GM19043 (cell line): Measurements from ENCODE around the gene PCDH9.
A peak's percentile ranks its signal among the peaks of the same experiment; 100 is the strongest.

Experiments used
- ATAC-seq: cut with Tn5 transposase; IDR thresholded peaks from one replicate; pipeline ENCODE4 v1.9.1; 2021; ENCODE audit warnings: low read depth; ENCODE audit not compliant: unreplicated experiment

PCDH9 gene

DNA sequence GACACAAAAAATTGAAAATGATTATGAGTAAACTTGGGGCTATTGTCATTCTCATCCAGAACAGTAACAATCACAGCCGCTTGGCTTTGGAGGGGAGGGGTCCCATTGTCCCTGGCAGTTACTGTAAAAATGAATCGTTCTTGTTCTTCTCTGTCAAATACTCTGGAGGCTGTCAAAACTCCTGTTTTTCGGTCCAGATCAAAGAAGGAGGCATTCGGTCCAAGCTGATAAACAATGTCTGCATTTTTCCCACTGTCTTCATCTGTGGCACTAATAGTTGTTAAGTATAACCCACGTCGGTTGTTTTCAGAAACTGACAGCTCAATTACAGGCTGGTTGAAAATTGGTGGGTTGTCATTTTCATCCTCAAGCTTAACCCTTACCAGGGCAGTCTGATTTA lies 3.4 kb downstream of the PCDH9 start:
- no peak for ATAC-seq

DNA sequence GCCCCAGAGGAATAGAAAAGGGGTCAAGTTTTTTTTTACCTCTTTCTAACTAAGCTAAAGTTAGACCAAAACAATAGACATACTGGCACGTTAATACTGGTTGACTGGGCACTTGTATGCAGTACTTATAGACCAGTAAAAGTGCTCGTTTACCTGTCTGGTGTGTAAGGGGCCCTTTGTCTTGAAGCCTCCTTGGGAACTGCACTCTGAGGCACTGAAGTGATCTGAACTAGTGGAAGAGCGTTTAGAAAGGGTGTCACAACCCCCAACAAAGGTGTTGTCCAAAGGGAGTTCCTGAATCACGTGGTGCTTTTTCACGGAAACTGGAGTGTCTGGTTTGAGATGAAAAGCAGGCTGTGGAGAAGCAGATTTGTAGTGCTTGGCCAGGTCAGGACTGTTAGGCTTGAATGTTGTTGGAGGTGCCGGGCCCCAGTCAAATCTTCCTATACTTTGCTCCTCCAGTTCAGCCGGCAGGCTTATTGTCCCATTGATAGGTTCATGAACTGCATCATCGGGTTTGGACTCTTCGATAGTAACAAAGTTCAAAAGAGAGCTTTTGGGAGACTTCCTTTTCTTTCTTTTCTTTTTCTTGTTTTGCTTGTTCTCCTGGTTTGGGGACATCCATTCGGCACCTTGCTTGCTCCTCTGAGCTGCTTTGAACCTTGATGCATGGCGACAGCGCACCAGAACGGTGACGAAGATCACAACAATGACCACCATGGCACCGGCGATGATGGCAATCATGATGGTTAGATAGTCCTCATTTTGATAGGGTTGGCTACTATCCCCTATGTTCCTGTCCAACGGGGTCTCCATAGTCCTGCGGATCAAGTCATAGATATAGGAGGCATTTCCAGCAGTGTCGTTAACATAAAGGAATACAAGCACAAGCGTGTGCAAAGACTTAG lies 4.6 kb downstream of the PCDH9 start:
- ATAC-seq: no peak

DNA sequence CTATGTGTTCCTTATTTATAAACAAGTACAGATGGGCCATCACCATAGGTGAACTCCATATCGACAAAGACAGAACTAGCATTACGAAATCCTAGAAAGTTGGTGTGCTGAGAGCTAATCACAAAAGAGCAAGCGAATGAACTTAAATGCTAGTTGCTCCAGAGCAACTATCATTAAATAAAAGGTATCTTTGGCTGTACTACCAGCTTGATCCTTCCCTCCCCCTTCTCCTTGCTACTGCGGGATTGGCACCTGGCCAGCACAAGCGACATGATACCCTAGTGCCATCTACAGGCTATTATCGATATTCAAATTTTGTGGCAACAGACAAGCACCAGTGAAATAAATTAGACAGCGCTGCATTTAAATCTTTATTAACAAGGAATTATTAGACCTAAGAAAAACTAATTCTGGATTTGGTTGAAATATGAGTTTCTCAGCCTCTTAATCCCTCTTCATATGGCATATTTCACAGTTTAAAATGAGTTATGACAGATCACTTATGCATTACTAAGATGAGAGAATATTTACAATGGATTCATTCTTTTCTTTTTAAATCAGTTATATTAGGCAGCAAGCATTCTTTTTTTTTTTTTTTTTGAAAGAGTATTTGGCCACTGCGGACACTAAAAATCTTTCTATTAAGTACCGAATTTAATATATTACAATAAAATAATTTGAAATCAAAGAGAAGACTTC lies 5.8 kb downstream of the PCDH9 start:
- peak; percentile 73 for ATAC-seq

DNA sequence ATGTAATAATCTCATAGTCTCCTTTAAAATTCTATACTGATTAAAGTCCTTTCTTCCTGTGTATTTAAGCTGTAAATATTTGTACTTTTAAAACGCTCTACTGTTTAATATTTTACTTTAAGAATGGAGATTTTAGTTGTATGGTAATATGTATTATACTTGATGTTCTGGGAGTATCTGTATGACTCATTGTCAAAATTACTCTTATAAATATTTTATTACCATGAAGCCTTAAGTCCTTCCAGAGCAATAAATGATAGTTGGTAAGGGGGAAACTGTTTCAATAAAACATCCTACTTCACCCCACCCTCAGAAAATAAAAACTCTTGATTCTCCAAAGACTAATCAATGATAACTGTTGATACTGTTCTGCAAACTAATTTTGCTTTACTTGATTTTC lies 6.4 kb downstream of the PCDH9 start:
- ATAC-seq: no peak

DNA sequence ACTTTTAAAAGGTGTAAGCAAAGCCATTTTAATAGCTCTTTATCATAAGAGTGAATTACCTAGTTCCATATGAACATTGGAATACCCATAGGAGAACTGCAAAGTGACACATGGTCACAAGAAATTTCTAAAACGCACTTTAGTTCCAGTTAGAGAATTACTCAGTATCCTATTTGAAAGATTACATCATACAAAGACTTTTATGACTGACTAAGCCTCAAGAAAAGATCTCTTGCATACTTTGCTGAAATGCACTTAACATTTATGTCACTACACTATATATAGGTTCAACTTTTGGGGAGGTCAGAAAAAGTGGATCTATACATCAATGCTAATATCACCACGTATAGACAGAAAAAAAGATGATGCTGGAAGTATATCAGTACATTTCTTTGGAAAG lies 7.1 kb downstream of the PCDH9 start:
- no peak for ATAC-seq

DNA sequence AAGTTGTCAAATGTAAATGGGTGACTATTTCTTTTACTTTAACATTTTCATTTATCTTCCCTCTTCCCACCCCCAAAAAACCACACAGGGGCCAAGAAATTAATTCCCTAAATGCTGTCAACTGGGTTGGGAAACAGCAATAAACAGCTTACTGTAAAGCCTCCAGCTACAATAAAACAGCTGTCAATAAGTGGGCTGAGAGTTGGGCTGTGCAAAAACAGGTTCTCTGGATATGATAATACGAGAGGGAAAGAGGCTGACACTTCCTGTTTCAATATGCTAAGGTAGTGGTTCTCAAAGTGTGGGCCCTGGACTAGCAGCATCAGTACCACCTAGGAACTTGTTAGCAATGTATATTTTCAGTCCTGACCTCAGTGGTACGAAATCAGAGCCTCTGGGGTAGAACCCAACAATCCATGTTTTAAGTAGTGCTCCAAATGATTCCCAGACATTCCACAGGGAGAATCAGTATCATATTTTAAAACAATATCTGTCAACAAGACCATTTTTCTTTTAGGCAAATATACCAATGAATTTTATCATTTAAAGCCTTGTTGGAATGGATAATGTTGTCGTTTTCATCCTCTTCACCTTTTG lies 8.4 kb downstream of the PCDH9 start:
- ATAC-seq: no peak

DNA sequence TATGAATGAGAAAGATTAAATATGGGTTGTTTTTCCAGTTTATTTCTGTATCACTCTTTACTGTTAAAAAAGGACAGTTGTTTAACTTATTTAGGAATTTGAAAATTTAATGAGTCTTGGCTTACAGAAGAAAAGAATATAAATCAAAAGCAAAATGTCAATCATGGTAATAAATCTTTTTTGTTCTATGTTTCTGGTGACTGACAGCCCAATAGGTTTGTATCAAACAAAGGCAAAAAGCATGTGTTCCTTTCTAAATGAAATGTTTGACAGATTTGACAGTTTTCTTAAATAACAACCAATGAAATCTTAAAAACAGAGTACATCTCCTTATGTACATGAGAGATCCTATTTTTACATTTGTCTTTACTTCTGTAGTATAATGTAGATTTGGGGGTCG lies 11.0 kb downstream of the PCDH9 start:
- no peak for ATAC-seq

DNA sequence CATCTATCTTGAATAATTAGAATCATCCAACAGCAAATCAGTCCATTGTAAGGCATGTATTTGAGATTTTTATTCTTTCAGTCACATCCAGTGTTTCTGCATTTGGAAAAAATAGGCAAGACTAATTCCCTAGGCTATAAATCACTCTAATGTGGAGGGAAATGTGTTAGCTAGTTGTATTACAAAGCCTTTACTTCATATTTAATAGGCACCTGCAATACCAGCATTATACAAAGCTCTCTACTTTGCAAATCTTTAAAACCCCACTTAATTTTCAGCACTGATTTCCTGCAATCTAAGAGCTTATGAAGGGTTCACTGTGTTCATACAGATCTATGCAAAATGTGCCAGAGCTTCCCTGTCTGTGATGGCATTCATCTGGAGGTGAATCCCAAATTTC lies 12.3 kb downstream of the PCDH9 start:
- ATAC-seq: no peak

DNA sequence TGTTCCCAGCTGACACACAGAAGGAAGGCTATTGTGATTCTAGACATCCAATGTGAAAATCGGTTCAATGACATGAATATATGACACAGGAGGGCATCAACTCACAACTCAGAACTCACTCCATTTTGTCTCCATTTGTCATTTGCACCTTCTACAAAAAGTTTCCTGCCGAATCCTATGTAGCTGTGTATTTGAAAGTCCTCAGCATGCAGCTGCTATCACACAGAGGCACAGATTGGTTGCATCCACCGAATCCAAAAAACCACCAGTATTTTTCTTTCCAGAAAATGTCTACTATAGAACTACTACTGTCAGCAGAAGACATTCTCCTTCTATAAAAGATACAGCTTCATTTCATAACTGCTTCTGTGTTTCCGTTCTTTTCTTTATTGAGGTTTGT lies 13.3 kb downstream of the PCDH9 start:
- ATAC-seq: no peak

DNA sequence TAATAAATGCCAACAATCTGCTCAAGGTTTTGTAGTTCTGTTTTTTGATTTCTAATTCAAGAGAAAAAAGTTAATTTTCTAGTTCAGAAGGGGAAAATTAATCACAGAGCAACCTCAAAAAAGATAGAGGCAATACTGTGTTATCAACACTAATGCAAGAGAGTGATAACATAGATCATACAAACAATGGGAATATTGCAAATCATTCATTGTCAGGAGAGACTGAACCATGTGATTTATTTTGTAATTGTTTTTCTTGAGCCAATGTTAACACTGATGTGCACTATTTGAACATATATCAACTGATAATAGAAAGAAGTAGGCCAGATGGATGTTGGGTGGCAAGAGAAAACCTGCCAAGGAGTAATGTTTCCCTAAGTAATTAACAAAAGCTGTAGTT lies 19.9 kb downstream of the PCDH9 start:
- ATAC-seq: no peak

DNA sequence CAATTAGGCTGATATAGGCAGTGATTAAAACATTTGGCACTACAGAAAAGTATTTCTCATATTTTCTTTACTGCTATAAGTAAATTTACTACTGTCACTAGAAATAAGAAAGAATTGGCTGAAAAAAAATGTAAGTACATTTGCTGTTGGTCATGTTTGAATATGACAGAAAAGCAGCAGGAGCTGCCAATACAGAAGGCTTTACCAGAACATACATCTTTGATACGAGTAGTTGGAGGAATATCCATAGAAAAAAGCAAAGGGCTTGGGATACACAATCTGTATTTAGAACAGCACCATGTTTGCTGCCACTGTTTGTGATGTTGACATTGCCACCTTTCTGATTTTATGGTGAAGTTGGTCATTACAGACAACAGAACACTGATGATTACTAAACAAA lies 21.6 kb downstream of the PCDH9 start:
- no peak for ATAC-seq

DNA sequence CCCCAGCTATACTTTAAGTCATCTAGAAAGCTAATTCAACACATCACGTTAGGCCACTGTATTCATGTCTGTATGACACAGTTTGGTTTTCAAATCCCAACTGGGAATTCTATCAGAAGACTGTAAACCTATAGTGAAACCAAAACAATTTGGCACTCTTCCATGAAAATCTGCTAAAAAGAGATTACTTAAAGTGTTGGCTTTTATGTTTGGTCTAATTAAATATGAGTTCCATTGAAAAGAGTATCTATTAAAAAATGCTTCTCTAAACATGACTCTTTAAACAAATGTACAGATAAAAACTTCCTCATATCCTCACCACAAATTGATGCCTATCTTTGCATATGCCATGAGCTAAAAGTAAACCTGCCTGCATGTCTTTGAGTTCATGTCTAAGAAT lies 25.4 kb downstream of the PCDH9 start:
- no peak for ATAC-seq

DNA sequence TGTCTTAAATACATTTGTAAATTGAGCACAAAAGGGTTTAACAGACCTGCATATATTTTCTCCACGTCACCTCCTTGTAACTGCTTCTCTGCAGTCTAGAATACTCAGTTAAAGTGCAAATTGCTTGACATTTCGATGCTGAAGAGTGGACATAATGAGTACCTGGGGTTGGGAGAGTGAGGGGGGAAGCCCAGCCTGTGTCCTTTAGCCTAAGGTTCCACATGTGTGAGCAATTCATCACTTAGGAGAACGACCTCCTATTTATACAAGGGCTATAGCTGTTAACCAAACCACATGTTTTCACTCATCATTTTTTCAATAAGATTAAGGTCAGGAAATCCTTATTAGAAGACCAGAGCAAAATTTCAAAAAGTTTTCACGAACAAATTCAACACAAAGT lies 29.5 kb downstream of the PCDH9 start:
- no peak for ATAC-seq

DNA sequence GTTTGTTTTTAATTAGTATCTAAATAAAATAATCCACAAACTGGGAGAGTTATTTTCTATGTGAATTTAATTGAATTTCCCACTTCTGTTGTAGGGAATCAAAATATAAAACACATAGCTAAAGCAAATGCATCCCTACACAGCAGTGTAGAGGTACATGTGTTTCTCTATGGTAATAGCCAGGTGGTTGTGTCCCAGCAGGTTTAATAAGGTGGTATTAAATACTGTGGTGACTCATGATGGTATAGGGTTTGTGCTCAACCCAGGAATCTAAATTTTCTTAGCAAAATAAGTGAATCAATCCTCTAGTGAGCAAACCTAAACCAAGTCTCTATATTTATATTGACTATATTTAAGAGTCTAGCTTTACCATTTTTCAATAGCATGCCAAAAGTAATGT lies 30.0 kb downstream of the PCDH9 start:
- no peak for ATAC-seq

DNA sequence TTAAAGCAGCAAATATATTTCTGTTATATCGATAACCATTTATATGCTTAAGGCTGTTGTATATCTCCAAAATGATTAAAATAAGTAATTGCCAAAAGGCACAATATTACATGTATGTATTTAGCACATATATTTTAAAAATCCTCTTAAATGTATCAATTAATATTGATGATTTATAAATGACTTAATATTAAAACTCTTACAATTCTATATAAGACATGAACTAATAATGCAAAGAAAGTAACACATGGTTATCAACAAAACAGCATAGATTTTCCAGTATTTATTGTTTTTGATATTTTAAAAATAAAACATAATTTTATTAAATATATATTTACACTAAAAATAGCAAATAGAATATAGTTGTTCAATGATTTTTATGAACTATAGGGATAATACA lies 32.4 kb downstream of the PCDH9 start:
- ATAC-seq: no peak

DNA sequence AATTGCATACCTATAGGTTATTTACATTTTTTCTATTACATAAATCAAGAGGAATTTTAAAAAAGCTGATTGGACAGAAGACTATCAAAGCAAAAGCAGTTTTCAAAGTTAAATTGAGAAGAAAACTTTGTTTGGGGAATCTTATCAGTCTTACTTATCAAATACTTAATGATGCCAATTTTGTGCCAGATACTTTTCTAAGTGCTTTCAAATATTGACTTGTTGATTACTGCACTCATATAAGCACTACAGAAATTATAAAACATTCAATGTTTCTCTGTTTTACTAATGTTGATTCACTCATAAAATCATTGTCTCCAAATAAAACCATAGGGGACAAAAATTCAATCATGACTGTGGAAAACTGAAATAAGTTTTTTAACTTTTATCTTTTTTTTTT lies 36.2 kb downstream of the PCDH9 start:
- no peak for ATAC-seq

DNA sequence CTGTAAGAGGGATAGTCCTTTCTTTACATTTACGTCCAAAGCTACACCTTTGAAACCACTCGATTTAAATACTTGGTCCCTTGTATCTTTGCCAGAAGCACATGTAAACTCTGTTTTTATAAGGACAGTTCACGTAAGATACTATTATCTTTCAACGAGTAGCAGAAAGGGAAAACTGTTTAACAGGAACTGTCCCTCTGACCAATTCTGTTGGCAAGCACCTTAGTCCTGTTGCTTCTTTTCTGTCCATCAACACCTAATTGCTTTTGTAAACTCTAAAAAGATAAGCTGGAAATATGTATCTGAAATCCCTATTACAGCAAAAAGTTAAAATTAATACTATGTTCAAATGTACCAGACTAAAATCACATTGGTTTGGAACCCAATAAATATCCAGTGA lies 37.4 kb downstream of the PCDH9 start:
- no peak for ATAC-seq

DNA sequence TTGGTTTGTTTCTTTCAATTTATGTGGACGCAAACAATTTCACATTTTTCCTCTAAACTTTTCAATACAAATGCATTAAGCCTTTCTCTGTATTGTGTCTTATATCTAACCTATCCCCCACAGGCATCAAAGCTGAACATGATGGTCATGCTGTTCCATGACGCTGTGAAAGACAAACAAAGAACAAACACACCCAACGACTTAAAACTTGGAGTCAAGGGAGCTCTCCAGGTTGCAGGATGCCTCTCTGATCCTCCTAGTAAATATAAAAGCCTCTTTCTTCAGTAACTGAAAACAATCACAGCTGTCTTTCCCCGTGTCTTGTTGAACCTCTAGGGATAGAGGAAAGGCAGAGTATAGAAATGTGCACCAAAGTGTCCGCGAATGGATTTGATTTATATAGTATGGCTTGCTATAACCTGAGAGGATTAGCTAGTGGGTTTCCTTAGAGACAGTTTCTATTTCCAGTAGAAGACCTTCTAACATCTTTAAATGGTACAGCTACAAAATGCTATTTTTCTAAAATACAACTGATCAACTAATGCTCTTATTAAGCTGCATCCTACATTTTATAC lies 43.1 kb downstream of the PCDH9 start:
- ATAC-seq: no peak

DNA sequence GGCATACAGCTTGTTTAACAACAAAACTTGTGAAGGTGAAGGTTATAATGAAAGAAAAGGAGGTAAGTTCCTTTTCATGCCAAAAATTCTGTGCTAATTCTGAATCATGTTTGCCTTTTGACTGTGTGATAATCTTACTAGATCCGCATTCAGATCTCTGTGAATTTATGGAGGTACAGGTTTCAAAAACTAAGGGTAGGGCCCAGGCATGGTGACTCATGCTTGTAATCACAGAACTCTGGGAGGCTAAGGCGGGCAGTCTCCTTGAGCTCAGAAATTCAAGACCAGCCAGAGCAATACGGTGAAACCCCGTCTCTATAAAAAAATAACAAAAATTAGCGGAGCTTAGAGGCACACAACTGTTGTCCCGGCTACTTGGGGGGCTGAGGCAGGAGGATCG lies 45.9 kb downstream of the PCDH9 start:
- ATAC-seq: no peak

DNA sequence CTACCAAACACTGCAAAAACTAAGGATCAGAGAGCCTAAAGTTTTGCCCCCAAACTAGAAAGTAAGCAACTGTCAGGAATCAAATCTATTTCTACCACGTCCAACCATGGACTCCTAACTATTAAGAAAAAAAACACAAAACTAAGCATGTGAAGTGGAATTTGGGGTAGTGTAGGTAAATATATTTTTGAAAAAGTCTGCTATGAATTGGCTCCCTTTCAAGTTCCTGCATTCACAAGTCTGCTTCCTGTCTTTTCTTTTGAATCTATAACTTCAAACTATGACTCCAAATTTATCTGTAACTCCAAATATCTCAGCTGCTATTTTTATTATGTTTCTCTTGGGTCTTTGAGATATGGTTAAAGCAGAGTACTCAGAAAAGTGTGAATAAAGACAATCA lies 47.0 kb downstream of the PCDH9 start:
- no peak for ATAC-seq

DNA sequence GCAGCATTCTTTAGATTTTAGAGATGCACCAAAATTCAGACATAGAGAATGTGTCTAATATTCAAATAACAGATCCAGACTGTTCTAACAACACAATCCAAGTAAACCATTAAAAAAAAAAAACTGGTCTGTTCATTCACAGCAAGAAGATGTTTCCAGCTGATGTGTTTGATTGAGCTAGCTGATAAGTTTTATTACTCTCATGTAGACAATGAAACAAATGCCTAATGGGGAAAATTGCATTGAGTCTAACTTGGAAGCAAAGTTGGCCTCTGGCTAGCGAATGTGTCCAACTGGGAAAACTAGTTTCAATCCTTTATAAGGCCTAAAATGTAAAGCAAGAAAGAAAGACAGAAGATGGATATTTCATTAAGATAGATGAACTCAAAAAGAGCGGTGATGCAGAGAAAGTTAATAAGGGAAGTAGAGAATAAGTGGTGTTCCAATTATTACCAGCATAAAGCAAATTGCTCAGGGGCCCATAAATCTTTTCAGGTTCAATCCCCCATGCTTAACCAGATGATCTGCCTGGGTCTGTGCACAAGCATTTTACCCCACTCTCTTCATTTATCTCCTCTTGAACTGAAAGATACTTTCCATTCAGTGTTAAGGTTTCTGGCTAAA lies 54.2 kb downstream of the PCDH9 start:
- ATAC-seq: no peak
